IMR-90 (cell line): ENCODE data around the gene LRPAP1. TPM values are rescaled to one million over a fixed set of nuclear protein-coding genes. Genes with fewer than 3 reads are reported as not detected.

Experiments
- ATAC-seq: fragments of 200-7000 bp; cut with Tn5 transposase; 2 replicates; pipeline ENCODE4 v1.9.1; 2020; ENCODE audit warnings: low read depth, mild to moderate bottlenecking, moderate library complexity
- BruUV-seq: library from RNA; stranded (reverse); fragments of 400-500 nt; replicated peaks from 2 replicates; lab custom pipeline; 2021; lab: Mats Ljungman, UMichigan
- CTCF ChIA-PET: fragments of 300-600 bp; formaldehyde crosslinking; extraction: SDS; loops from one replicate; lab custom pipeline; 2021; ENCODE audit warnings: antibody characterized with exemption; lab: Yijun Ruan, JAX
- POLR2A ChIA-PET: fragments of 300-600 bp; sonication (Branson Sonifier 250); formaldehyde crosslinking; loops from one replicate; lab custom pipeline; 2022; ENCODE audit warnings: antibody characterized with exemption; ENCODE audit not compliant: unreplicated experiment; lab: Charles Lee
- DNase-seq: peaks from one replicate; pipeline ENCODE4 v3.0.0; 2013
- H2AFZ ChIP-seq: replicated peaks from 2 replicates; pipeline ENCODE3; 2013; ENCODE audit warnings: low read length, mild to moderate bottlenecking; ENCODE audit not compliant: poor library complexity
- H2AK5ac ChIP-seq: 2 replicates; pipeline ENCODE4 v1.6.1; 2013; ENCODE audit warnings: low read depth, low read length, inconsistent platforms
- H2AK9ac ChIP-seq: replicated peaks from 2 replicates; pipeline ENCODE3; 2013; ENCODE audit warnings: mild to moderate bottlenecking, low read depth, low read length, moderate library complexity; ENCODE audit not compliant: poor library complexity
- H2BK120ac ChIP-seq: 2 replicates; pipeline ENCODE4 v1.6.1; 2013; ENCODE audit warnings: low read depth, low read length, inconsistent platforms
- H2BK15ac ChIP-seq: 3 replicates; pipeline ENCODE4 v1.6.1; 2013; ENCODE audit warnings: low read depth, low read length, inconsistent platforms
- H2BK20ac ChIP-seq: 2 replicates; pipeline ENCODE4 v1.6.1; 2013; ENCODE audit warnings: low read depth, mild to moderate bottlenecking, inconsistent platforms, low read length, moderate library complexity
- H2BK5ac ChIP-seq: 2 replicates; pipeline ENCODE4 v1.6.1; 2013; ENCODE audit warnings: mild to moderate bottlenecking, low read depth, low read length, inconsistent platforms; ENCODE audit not compliant: poor library complexity, severe bottlenecking
- H3K14ac ChIP-seq: replicated peaks from 2 replicates; pipeline ENCODE4 v1.6.1; 2013; ENCODE audit warnings: low read depth, low read length, inconsistent platforms
- H3K18ac ChIP-seq: 2 replicates; pipeline ENCODE4 v1.6.1; 2013; ENCODE audit warnings: low read depth, low read length, control low read depth
- H3K23ac ChIP-seq: 2 replicates; pipeline ENCODE4 v1.6.1; 2013; ENCODE audit warnings: low read depth, low read length, inconsistent platforms
- H3K27ac ChIP-seq: 2 replicates; pipeline ENCODE4 v1.5.1; 2013; ENCODE audit warnings: mild to moderate bottlenecking, control low read depth, low read length; ENCODE audit not compliant: insufficient read depth
- H3K27me3 ChIP-seq: 2 replicates; pipeline ENCODE4 v1.6.1; 2013; ENCODE audit warnings: low read length; ENCODE audit not compliant: control insufficient read depth, insufficient read depth
- H3K36me3 ChIP-seq: 2 replicates; pipeline ENCODE4 v1.6.1; 2013; ENCODE audit warnings: low read length, mixed read lengths; ENCODE audit not compliant: control insufficient read depth, insufficient read depth
- H3K4ac ChIP-seq: 2 replicates; pipeline ENCODE4 v1.6.1; 2013; ENCODE audit warnings: low read depth, low read length, inconsistent platforms
- H3K4me1 ChIP-seq: 2 replicates; pipeline ENCODE4 v1.6.1; 2013; ENCODE audit warnings: low read length, mixed read lengths; ENCODE audit not compliant: control insufficient read depth, insufficient read depth
- H3K4me2 ChIP-seq: 2 replicates; pipeline ENCODE4 v1.6.1; 2013; ENCODE audit warnings: low read depth, mild to moderate bottlenecking, control low read depth, low read length, moderate library complexity
- H3K4me3 ChIP-seq: 2 replicates; pipeline ENCODE4 v1.5.1; 2013; ENCODE audit warnings: low read depth, mild to moderate bottlenecking, control low read depth, low read length, moderate library complexity; ENCODE audit not compliant: insufficient read depth
- H3K56ac ChIP-seq: 2 replicates; pipeline ENCODE4 v1.6.1; 2013; ENCODE audit warnings: low read length, inconsistent platforms; ENCODE audit not compliant: insufficient read depth; ENCODE audit errors: extremely low read depth
- H3K79me1 ChIP-seq, 2 experiments: 2 replicates each; pipeline ENCODE4 v1.6.1; 2013; ENCODE audit warnings: low read length in 2 of 2, inconsistent platforms in 1 of 2, low read depth in 1 of 2
- H3K9ac ChIP-seq: 2 replicates; pipeline ENCODE4 v1.6.1; 2013; ENCODE audit warnings: low read depth, low read length, control low read depth
- H3K9me1 ChIP-seq: 2 replicates; pipeline ENCODE4 v1.6.1; 2013; ENCODE audit warnings: low read length, inconsistent platforms; ENCODE audit not compliant: insufficient read depth
- H3K9me3 ChIP-seq: 2 replicates; pipeline ENCODE4 v1.6.1; 2013; ENCODE audit warnings: low read length; ENCODE audit not compliant: control insufficient read depth, insufficient read depth
- H4K20me1 ChIP-seq: 2 replicates; pipeline ENCODE4 v1.6.1; 2013; ENCODE audit warnings: low read length, inconsistent platforms; ENCODE audit not compliant: insufficient read depth
- H4K5ac ChIP-seq: 2 replicates; pipeline ENCODE4 v1.6.1; 2013; ENCODE audit warnings: mild to moderate bottlenecking, low read depth, low read length, control low read depth
- H4K8ac ChIP-seq, 2 experiments: 2 replicates each; pipeline ENCODE4 v1.6.1; 2013; ENCODE audit warnings: low read depth in 2 of 2, low read length in 2 of 2, control low read depth in 1 of 2, inconsistent platforms in 1 of 2
- H4K91ac ChIP-seq: 2 replicates; pipeline ENCODE4 v1.6.1; 2013; ENCODE audit warnings: low read depth, low read length, inconsistent platforms; ENCODE audit not compliant: insufficient read depth
- BHLHE40 ChIP-seq: fragments of 150-350 bp; IDR thresholded peaks from 2 replicates; pipeline ENCODE4 v1.6.1; 2016; ENCODE audit warnings: mild to moderate bottlenecking, low read depth, low read length
- CEBPB ChIP-seq: IDR thresholded peaks from 2 replicates; pipeline ENCODE4 v1.6.1; 2012; ENCODE audit warnings: low read depth, low read length, improper control_type of control experiment
- CHD1 ChIP-seq: IDR thresholded peaks from 2 replicates; pipeline ENCODE4 v1.6.1; 2012; ENCODE audit warnings: low read depth, low read length, improper control_type of control experiment
- ELK1 ChIP-seq: fragments of 150-350 bp; IDR thresholded peaks from 2 replicates; pipeline ENCODE4 v1.6.1; 2016; ENCODE audit warnings: low read depth, mild to moderate bottlenecking, low read length, moderate library complexity, borderline replicate concordance
- FOS ChIP-seq: fragments of 150-350 bp; IDR thresholded peaks from 2 replicates; pipeline ENCODE4 v1.6.1; 2016; ENCODE audit warnings: low read depth, low read length
- MAFK ChIP-seq: IDR thresholded peaks from 2 replicates; pipeline ENCODE4 v1.6.1; 2012; ENCODE audit warnings: low read depth, low read length, improper control_type of control experiment
- MAZ ChIP-seq: IDR thresholded peaks from 2 replicates; pipeline ENCODE4 v1.6.1; 2012; ENCODE audit warnings: low read depth, mild to moderate bottlenecking, low read length, improper control_type of control experiment, moderate library complexity, borderline replicate concordance
- MXI1 ChIP-seq: IDR thresholded peaks from 2 replicates; pipeline ENCODE4 v1.6.1; 2012; ENCODE audit warnings: low read depth, mild to moderate bottlenecking, low read length, moderate library complexity, borderline replicate concordance
- NFE2L2 ChIP-seq: fragments of 150-350 bp; IDR thresholded peaks from 2 replicates; pipeline ENCODE4 v1.6.1; 2016; ENCODE audit warnings: low read depth, mild to moderate bottlenecking, low read length
- POLR2A ChIP-seq: IDR thresholded peaks from 2 replicates; pipeline ENCODE4 v1.6.1; 2012; ENCODE audit warnings: mild to moderate bottlenecking, low read depth, low read length
- RAD21 ChIP-seq: IDR thresholded peaks from 2 replicates; pipeline ENCODE4 v1.6.1; 2012; ENCODE audit warnings: low read length, improper control_type of control experiment
- RCOR1 ChIP-seq: IDR thresholded peaks from 2 replicates; pipeline ENCODE4 v1.6.1; 2012; ENCODE audit warnings: mild to moderate bottlenecking, low read length, improper control_type of control experiment; ENCODE audit not compliant: insufficient replicate concordance
- RFX5 ChIP-seq: IDR thresholded peaks from 2 replicates; pipeline ENCODE4 v1.8.0; 2012; ENCODE audit warnings: low read depth, mild to moderate bottlenecking, low read length, moderate library complexity
- SMC3 ChIP-seq: fragments of 150-350 bp; IDR thresholded peaks from 2 replicates; pipeline ENCODE4 v1.6.1; 2016; ENCODE audit warnings: low read depth, mild to moderate bottlenecking, antibody characterized with exemption, low read length, moderate library complexity
- USF2 ChIP-seq: fragments of 150-350 bp; IDR thresholded peaks from 2 replicates; pipeline ENCODE4 v1.6.1; 2017; ENCODE audit warnings: mild to moderate bottlenecking, antibody characterized with exemption, low read length, low read depth
- WGBS, 2 experiments: methylation state at CpG; one replicate each; pipeline versions ENCODE4 v1.1.5 to v1.1.7; 2013; ENCODE audit warnings: missing lambda C conversion rate in 2 of 2; ENCODE audit not compliant: insufficient read length in 1 of 2; ENCODE audit errors: extremely low coverage in 2 of 2; 5-methylcytosine and 5-hydroxymethylcytosine counted together
- dilution Hi-C: fragments of 300-500 bp; cut with HindIII; formaldehyde crosslinking; loops from one replicate; pipeline ENCODE4 v1.14.3; 2018; ENCODE audit warnings: low sequenced_read_pairs; ENCODE audit not compliant: unreplicated experiment
- in situ Hi-C: fragments of 300-500 bp; cut with MboI; formaldehyde crosslinking; loops from 3 replicates; pipeline ENCODE4 v1.14.3; 2019; ENCODE audit warnings: low sequenced_read_pairs, inconsistent platforms, mixed read lengths
- intact Hi-C: fragments of 100-400 bp; cut with micrococcal nuclease; formaldehyde crosslinking; loops from 2 replicates; pipeline ENCODE4 v1.10.0; 2022
- polyA plus RNA-seq, 3 experiments: library from polyadenylated mRNA; depleted of rRNA; stranded (reverse); fragments of >200 nt; gene quantifications; 2 replicates each; pipeline ENCODE4 v1.2.3, GENCODE V29; 2012; ENCODE audit warnings: low replicate concordance in 1 of 3
- total RNA-seq: library from RNA; depleted of rRNA; stranded (reverse); fragments of >200 nt; gene quantifications from 2 replicates; pipeline ENCODE4 v1.2.3, GENCODE V29; 2012
- TF ChIP-seq, protein P1 (sequence below): conservative IDR thresholded peaks from 2 replicates; pipeline ENCODE4 v1.5.1; 2012; ENCODE audit warnings: mild to moderate bottlenecking, low read depth, low read length, improper control_type of control experiment

Gene LRPAP1
- total and polyA plus RNA-seq, 2 of the 4 experiments (the other 2 are of a cell fraction): 135 to 175 TPM

DNA sequence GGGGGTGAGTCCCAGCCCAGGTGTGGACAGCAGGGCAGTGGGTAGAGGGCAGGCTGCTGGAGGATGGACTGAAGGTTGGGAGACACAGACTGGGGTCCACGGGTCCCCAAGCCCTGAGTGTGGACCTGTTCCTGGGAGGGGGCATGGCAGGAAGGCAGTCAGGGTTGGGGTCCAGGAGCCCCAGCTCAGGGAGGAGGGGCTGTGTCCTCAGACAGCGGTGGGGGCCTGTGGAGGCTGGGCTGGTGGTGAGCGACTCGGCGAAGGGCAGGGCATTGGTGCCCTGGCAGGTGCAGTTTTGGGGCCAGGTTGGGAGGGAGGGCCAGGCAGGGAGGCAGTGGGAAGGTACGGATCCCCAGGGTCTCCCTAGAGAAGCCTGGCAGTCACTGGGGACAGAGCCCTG, 35.1 kb downstream of the LRPAP1 start:
- H2BK120ac ChIP-seq: no peak overlapping the region
- H3K4me1 ChIP-seq: no peaks in the 10 kb centered on the region
- peaks cover 22% of the 10 kb centered on the region for H4K20me1 ChIP-seq
- peaks cover 0 to 3% of the 10 kb centered on the region in 2 experiments; a peak in 1 of 4 replicates for H3K79me1 ChIP-seq
- H3K9me3 ChIP-seq: no peaks in the 10 kb centered on the region
- no peak overlapping the region for H3K9ac ChIP-seq
- no TSS peak for BruUV-seq
- ATAC-seq: no peak
- no peak overlapping the region for H3K18ac ChIP-seq
- no peak overlapping the region for H2BK20ac ChIP-seq
- no peak overlapping the region for H2AFZ ChIP-seq
- ChIA-PET CTCF (no interaction called here), POLR2A (no interaction called here)
- TF ChIP-seq POLR2A: no peak
- TF ChIP-seq NFE2L2: no peak
- TF ChIP-seq FOS: no peak
- no peak for TF ChIP-seq MAZ
- TF ChIP-seq MXI1: no peak
- no peak for TF ChIP-seq SMC3
- no peak for TF ChIP-seq RAD21
- TF ChIP-seq RFX5: no peak
- no peak for TF ChIP-seq CHD1
- TF ChIP-seq MAFK: no peak
- TF ChIP-seq ELK1: no peak
- no peak for TF ChIP-seq BHLHE40
- no peak for TF ChIP-seq RCOR1
- TF ChIP-seq, protein P1, sequence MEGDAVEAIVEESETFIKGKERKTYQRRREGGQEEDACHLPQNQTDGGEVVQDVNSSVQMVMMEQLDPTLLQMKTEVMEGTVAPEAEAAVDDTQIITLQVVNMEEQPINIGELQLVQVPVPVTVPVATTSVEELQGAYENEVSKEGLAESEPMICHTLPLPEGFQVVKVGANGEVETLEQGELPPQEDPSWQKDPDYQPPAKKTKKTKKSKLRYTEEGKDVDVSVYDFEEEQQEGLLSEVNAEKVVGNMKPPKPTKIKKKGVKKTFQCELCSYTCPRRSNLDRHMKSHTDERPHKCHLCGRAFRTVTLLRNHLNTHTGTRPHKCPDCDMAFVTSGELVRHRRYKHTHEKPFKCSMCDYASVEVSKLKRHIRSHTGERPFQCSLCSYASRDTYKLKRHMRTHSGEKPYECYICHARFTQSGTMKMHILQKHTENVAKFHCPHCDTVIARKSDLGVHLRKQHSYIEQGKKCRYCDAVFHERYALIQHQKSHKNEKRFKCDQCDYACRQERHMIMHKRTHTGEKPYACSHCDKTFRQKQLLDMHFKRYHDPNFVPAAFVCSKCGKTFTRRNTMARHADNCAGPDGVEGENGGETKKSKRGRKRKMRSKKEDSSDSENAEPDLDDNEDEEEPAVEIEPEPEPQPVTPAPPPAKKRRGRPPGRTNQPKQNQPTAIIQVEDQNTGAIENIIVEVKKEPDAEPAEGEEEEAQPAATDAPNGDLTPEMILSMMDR: no peak
- no peak for TF ChIP-seq CEBPB
- TF ChIP-seq USF2: no peak
- H3K9me1 ChIP-seq: no peaks in the 10 kb centered on the region
- WGBS, 2 experiments: 100% methylated on average over 4 of the region's 6 CpGs; no CpG with 5 or more reads in 1 of the 2 experiments
- peaks cover 3% of the 10 kb centered on the region; the same call in 1 of the 2 replicates for H3K36me3 ChIP-seq
- no peak overlapping the region for H2BK5ac ChIP-seq
- no peak for DNase-seq
- H4K91ac ChIP-seq: no peak overlapping the region
- dilution Hi-C loops: no loop called here
- H3K56ac ChIP-seq: no peak overlapping the region
- no peak overlapping the region for H3K4me3 ChIP-seq
- H2BK15ac ChIP-seq: no peak overlapping the region
- H2AK5ac ChIP-seq: no peak overlapping the region
- H4K5ac ChIP-seq: no peak overlapping the region
- H2AK9ac ChIP-seq: no peak overlapping the region
- intact Hi-C loops: no loop called here
- H3K27me3 ChIP-seq: peaks cover 2% of the 10 kb centered on the region; the same call in 1 of the 2 replicates
- no peak overlapping the region for H4K8ac ChIP-seq
- no peak overlapping the region for H3K4ac ChIP-seq
- H3K27ac ChIP-seq: no peak overlapping the region
- in situ Hi-C loops: no loop called here
- no peak overlapping the region for H3K4me2 ChIP-seq
- no peak overlapping the region for H3K14ac ChIP-seq
- H3K23ac ChIP-seq: no peak overlapping the region
